Neural progenitor cell (in vitro differentiated cells): ENCODE data around the gene MYO10. TPM values are rescaled to one million over a fixed set of nuclear protein-coding genes. Genes with fewer than 3 reads are reported as not detected.

ENCODE experiments used
- DNase-seq: peaks from one replicate; pipeline ENCODE4 v3.0.0-alpha.2; 2016; ENCODE audit warnings: low spot score
- H2AFZ ChIP-seq: fragments of 200-600 bp; sonication (generic); replicated peaks from 2 replicates; pipeline ENCODE4 v1.6.1; 2016; ENCODE audit warnings: antibody characterized with exemption
- H3F3A ChIP-seq: fragments of 200-600 bp; sonication (generic); 2 replicates; pipeline ENCODE4 v1.6.1; 2016; ENCODE audit warnings: antibody characterized with exemption, low read depth
- H3K27ac ChIP-seq: fragments of 200-600 bp; sonication (generic); 2 replicates; pipeline ENCODE4 v1.5.1; 2016; ENCODE audit warnings: mild to moderate bottlenecking
- H3K27me3 ChIP-seq: fragments of 200-600 bp; sonication (generic); 2 replicates; pipeline ENCODE4 v1.6.1; 2016; ENCODE audit warnings: mild to moderate bottlenecking, moderate library complexity
- H3K36me3 ChIP-seq: fragments of 200-600 bp; sonication (generic); 2 replicates; pipeline ENCODE4 v1.5.1; 2016
- H3K4me1 ChIP-seq: fragments of 200-600 bp; sonication (generic); 2 replicates; pipeline ENCODE4 v1.6.1; 2016; ENCODE audit warnings: mixed run types
- H3K4me2 ChIP-seq: fragments of 200-600 bp; sonication (generic); 2 replicates; pipeline ENCODE4 v1.6.1; 2016
- H3K4me3 ChIP-seq: fragments of 200-600 bp; sonication (generic); 2 replicates; pipeline ENCODE4 v1.5.1; 2016
- H3K79me2 ChIP-seq: fragments of 200-600 bp; sonication (generic); 2 replicates; pipeline ENCODE4 v1.6.1; 2016; ENCODE audit warnings: low read depth
- H3K9ac ChIP-seq: fragments of 200-600 bp; sonication (generic); 2 replicates; pipeline ENCODE4 v1.6.1; 2016
- H3K9me3 ChIP-seq: fragments of 200-600 bp; sonication (generic); 2 replicates; pipeline ENCODE4 v1.5.1; 2016; ENCODE audit warnings: low read depth
- H4K20me1 ChIP-seq: fragments of 200-600 bp; sonication (generic); 2 replicates; pipeline ENCODE4 v1.6.1; 2016; ENCODE audit warnings: low read depth
- H3K27ac Mint-ChIP-seq: 3 replicates; pipeline ENCODE4 v1.8.0; 2021; ENCODE audit warnings: mixed read lengths
- H3K27me3 Mint-ChIP-seq: 2 replicates; pipeline ENCODE4 v1.8.0; 2022; ENCODE audit warnings: low read depth, mild to moderate bottlenecking, inconsistent platforms, moderate library complexity, mixed read lengths; ENCODE audit not compliant: insufficient read depth
- H3K36me3 Mint-ChIP-seq: 3 replicates; pipeline ENCODE4 v1.8.0; 2021; ENCODE audit warnings: mixed read lengths
- H3K4me1 Mint-ChIP-seq: 3 replicates; pipeline ENCODE4 v1.8.0; 2021; ENCODE audit warnings: mixed read lengths
- H3K4me3 Mint-ChIP-seq: 3 replicates; pipeline ENCODE4 v1.8.0; 2021; ENCODE audit warnings: mild to moderate bottlenecking, moderate library complexity, mixed read lengths
- H3K9me3 Mint-ChIP-seq: 3 replicates; pipeline ENCODE4 v1.8.0; 2020; ENCODE audit warnings: mixed read lengths
- EZH2 ChIP-seq: fragments of 200-600 bp; sonication (generic); IDR thresholded peaks from 2 replicates; pipeline ENCODE4 v1.6.1; 2017; ENCODE audit warnings: antibody characterized with exemption, mild to moderate bottlenecking, moderate library complexity
- EZH2phosphoT487 ChIP-seq: fragments of 200-600 bp; sonication (generic); IDR thresholded peaks from 2 replicates; pipeline ENCODE4 v1.6.1; 2017; ENCODE audit warnings: antibody characterized with exemption
- total RNA-seq: library from RNA; depleted of rRNA; stranded (reverse); fragments of >200 nt; gene quantifications from 2 replicates; pipeline ENCODE4 v1.2.3, GENCODE V29; 2015; ENCODE audit warnings: low replicate concordance
- TF ChIP-seq, protein P1 (sequence below): fragments of 200-600 bp; sonication (generic); IDR thresholded peaks from 2 replicates; pipeline ENCODE4 v1.5.1; 2017; ENCODE audit warnings: antibody characterized with exemption, mild to moderate bottlenecking

Gene MYO10
- total RNA-seq, 1 donor from 2014 or later: 39.1 TPM

DNA sequence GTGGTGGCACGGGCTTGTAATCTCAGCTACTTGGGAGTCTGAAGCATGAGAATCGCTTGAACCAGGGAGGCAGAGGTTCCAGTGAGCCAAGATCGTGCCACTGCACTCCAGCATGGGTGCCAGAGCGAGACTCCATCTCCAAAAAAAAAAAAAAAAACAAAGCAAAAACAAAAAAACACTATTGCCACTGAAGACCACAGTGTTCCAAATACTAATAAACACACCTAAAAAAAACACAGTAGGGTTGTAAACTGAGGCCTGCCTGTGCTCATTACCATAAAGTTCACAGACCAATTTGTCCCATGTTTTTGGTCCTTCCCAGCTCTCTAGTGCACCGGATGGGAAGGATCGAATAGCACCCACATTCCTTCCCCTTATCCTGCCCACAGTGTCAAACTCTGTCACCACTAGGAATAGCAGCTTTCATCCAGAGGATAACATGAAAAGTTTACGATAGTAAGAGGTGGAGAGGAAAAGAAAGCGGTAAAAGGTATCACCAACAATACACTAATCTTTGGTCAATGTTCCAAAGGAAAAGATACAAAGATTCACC is 49.2 kb downstream of the MYO10 start:
- no peak for DNase-seq
- Histone ChIP-seq H3K79me2 (peaks cover 90% of the 10 kb centered on the region), H3F3A (peaks cover 3% of the 10 kb centered on the region), H3K4me2 (no peak overlapping the region), H3K4me3 (no peak overlapping the region), H3K27me3 (no peaks in the 10 kb centered on the region), H3K9ac (no peak overlapping the region), H3K36me3 (no peaks in the 10 kb centered on the region), H4K20me1 (peaks cover 63% of the 10 kb centered on the region), H2AFZ (no peak overlapping the region), H3K9me3 (no peaks in the 10 kb centered on the region), H3K27ac (no peak overlapping the region), H3K4me1 (peaks cover 21% of the 10 kb centered on the region)
- no peak overlapping the region for H3K4me3 Mint-ChIP-seq
- H3K36me3 Mint-ChIP-seq: peaks cover 1% of the 10 kb centered on the region
- peaks cover 36% of the 10 kb centered on the region for H3K4me1 Mint-ChIP-seq
- peaks cover 3% of the 10 kb centered on the region for H3K27me3 Mint-ChIP-seq
- TF ChIP-seq EZH2 (no peak), EZH2phosphoT487 (no peak)
- TF ChIP-seq, protein P1, sequence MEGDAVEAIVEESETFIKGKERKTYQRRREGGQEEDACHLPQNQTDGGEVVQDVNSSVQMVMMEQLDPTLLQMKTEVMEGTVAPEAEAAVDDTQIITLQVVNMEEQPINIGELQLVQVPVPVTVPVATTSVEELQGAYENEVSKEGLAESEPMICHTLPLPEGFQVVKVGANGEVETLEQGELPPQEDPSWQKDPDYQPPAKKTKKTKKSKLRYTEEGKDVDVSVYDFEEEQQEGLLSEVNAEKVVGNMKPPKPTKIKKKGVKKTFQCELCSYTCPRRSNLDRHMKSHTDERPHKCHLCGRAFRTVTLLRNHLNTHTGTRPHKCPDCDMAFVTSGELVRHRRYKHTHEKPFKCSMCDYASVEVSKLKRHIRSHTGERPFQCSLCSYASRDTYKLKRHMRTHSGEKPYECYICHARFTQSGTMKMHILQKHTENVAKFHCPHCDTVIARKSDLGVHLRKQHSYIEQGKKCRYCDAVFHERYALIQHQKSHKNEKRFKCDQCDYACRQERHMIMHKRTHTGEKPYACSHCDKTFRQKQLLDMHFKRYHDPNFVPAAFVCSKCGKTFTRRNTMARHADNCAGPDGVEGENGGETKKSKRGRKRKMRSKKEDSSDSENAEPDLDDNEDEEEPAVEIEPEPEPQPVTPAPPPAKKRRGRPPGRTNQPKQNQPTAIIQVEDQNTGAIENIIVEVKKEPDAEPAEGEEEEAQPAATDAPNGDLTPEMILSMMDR: no peak
- H3K9me3 Mint-ChIP-seq: no peaks in the 10 kb centered on the region
- no peak overlapping the region for H3K27ac Mint-ChIP-seq

DNA sequence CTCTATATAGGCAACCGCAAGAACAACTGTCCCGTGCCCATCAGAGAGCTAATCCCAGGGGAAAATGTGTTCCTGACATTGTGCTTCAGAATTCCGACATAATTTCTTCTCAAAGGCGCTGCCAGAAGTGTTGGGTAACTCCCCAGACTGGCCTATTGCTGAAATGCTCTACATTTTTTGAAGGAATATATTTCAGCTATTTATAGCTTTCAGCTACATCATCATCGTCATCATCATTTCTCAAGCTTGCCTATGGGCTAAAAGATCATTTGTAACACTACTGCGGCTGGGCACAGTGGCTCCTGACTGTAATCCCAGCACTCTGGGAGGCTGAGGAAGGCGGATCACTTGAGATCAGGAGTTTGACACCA is 49.7 kb downstream of the MYO10 start:
- Mint-ChIP-seq H3K4me1 (peaks cover 38% of the 10 kb centered on the region), H3K9me3 (no peaks in the 10 kb centered on the region), H3K4me3 (no peak overlapping the region), H3K27ac (peak overlapping the region; percentile 85), H3K27me3 (peaks cover 3% of the 10 kb centered on the region), H3K36me3 (peaks cover 1% of the 10 kb centered on the region)
- Histone ChIP-seq H3F3A (peaks cover 3% of the 10 kb centered on the region), H3K79me2 (peaks cover 90% of the 10 kb centered on the region), H3K36me3 (no peaks in the 10 kb centered on the region), H3K27ac (no peak overlapping the region), H4K20me1 (peaks cover 63% of the 10 kb centered on the region), H3K4me2 (no peak overlapping the region), H3K9ac (no peak overlapping the region), H3K4me3 (no peak overlapping the region), H2AFZ (no peak overlapping the region), H3K9me3 (no peaks in the 10 kb centered on the region), H3K27me3 (no peaks in the 10 kb centered on the region), H3K4me1 (peaks cover 26% of the 10 kb centered on the region)
- no peak for DNase-seq
- TF ChIP-seq EZH2: no peak
- TF ChIP-seq, protein P1: no peak
- no peak for TF ChIP-seq EZH2phosphoT487

DNA sequence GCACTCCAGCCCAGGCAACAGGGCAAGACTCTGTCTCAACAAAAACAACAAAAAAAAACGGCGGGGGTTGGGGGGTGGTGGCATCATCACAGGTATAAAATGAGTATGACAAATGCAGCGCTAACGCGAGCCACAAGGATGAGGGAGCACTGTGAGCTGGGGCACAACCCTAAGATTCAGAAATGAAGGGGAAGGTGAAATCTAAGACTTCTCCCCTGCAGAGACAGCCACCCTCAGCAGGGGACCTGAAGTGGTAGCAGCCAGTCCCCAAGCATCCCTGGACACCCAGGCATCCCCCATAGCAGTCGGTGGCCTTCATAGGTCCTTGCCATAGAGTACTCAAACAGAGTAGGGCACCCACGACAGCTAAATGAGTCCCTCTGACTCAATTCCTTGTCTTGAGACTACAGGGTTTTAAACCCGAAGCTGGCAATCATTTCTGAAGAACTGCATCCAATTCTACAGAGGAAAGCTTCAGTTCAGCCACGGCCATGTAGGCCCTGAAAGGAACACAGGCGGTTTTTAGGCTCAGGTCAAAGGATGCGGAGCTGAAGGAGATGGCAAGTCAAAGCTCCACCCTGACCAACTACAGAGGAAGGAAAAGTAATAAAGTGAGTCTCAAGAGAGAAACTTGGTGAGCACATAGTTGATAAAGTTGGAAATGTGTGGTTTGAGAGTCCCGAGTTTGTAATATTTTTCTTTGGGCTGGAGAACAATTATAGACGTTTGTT is 50.3 kb downstream of the MYO10 start:
- TF ChIP-seq, protein P1: no peak
- TF ChIP-seq EZH2: no peak
- TF ChIP-seq EZH2phosphoT487: no peak
- H3K4me3 ChIP-seq: no peak overlapping the region
- no peak overlapping the region for H3K4me3 Mint-ChIP-seq
- no peak overlapping the region for H2AFZ ChIP-seq
- H3K36me3 Mint-ChIP-seq: peaks cover 1% of the 10 kb centered on the region
- H3K79me2 ChIP-seq: peaks cover 93% of the 10 kb centered on the region
- H3K4me1 ChIP-seq: peaks cover 31% of the 10 kb centered on the region
- peaks cover 3% of the 10 kb centered on the region for H3K27me3 Mint-ChIP-seq
- H3F3A ChIP-seq: peaks cover 3% of the 10 kb centered on the region
- no peak overlapping the region for H3K27ac ChIP-seq
- peaks cover 64% of the 10 kb centered on the region for H4K20me1 ChIP-seq
- no peak overlapping the region for H3K9ac ChIP-seq
- no peak for DNase-seq
- H3K27ac Mint-ChIP-seq: peak overlapping the region; percentile 85
- H3K27me3 ChIP-seq: no peaks in the 10 kb centered on the region
- H3K36me3 ChIP-seq: no peaks in the 10 kb centered on the region
- H3K4me1 Mint-ChIP-seq: peaks cover 36% of the 10 kb centered on the region
- H3K9me3 ChIP-seq: no peaks in the 10 kb centered on the region
- no peaks in the 10 kb centered on the region for H3K9me3 Mint-ChIP-seq
- H3K4me2 ChIP-seq: no peak overlapping the region
